ENCODE measurements around the gene COL5A2.
A peak's percentile ranks its signal among the peaks of the same experiment; 100 is the strongest.

The COL5A2 gene

GRCh38 chr2:189048189-189048588 is 131.4 kb downstream of the COL5A2 start:
- no peak for DNase-seq (ENCODE audit: low spot score)

GRCh38 chr2:189047171-189047888 is 132.2 kb downstream of the COL5A2 start:
- DNase-seq (ENCODE audit: low spot score): no peak

- no peak for DNase-seq (ENCODE audit: low spot score)
Observed at GRCh38 chr2:189046320-189046719, 133.2 kb downstream of the COL5A2 start.

- no peak for DNase-seq (ENCODE audit: low spot score)
Observed at GRCh38 chr2:189045836-189046235, 133.7 kb downstream of the COL5A2 start.

GRCh38 chr2:189037518-189037917 is 142.0 kb downstream of the COL5A2 start:
- DNase-seq (ENCODE audit: low spot score): peak; percentile 5

- DNase-seq (ENCODE audit: low spot score): no peak
Observed at GRCh38 chr2:189024901-189025618, 154.5 kb downstream of the COL5A2 start.

GRCh38 chr2:189022492-189022891 is 157.1 kb downstream of the COL5A2 start:
- no peak for DNase-seq (ENCODE audit: low spot score)

- DNase-seq (ENCODE audit: low spot score): no peak
Observed at GRCh38 chr2:189022053-189022481, 157.5 kb downstream of the COL5A2 start.

- DNase-seq (ENCODE audit: low spot score): no peak
Observed at GRCh38 chr2:189020179-189020578, 159.4 kb downstream of the COL5A2 start.

- DNase-seq (ENCODE audit: low spot score): no peak
Observed at GRCh38 chr2:189018631-189019030, 160.9 kb downstream of the COL5A2 start.

- no peak for DNase-seq (ENCODE audit: low spot score)
Observed at GRCh38 chr2:189016311-189016861, 163.2 kb downstream of the COL5A2 start.

GRCh38 chr2:189015359-189015758 is 164.2 kb downstream of the COL5A2 start:
- no peak for DNase-seq (ENCODE audit: low spot score)

GRCh38 chr2:189014449-189015138 is 165.0 kb downstream of the COL5A2 start:
- DNase-seq (ENCODE audit: low spot score): no peak

GRCh38 chr2:189013671-189014448 is 165.7 kb downstream of the COL5A2 start:
- no peak for DNase-seq (ENCODE audit: low spot score)

- no peak for DNase-seq (ENCODE audit: low spot score)
Observed at GRCh38 chr2:189013031-189013430, 166.5 kb downstream of the COL5A2 start.

- no peak for DNase-seq (ENCODE audit: low spot score)
Observed at GRCh38 chr2:189012351-189012750, 167.2 kb downstream of the COL5A2 start.

- DNase-seq (ENCODE audit: low spot score): no peak
Observed at GRCh38 chr2:189010536-189010935, 169.0 kb downstream of the COL5A2 start.

GRCh38 chr2:189008555-189009262 is 170.9 kb downstream of the COL5A2 start:
- DNase-seq (ENCODE audit: low spot score): no peak

GRCh38 chr2:189002079-189002478 is 177.5 kb downstream of the COL5A2 start:
- DNase-seq (ENCODE audit: low spot score): peak; percentile 66

GRCh38 chr2:189000221-189000620 is 179.3 kb downstream of the COL5A2 start:
- DNase-seq (ENCODE audit: low spot score): no peak

GRCh38 chr2:188997263-188997662 is 182.3 kb downstream of the COL5A2 start:
- no peak for DNase-seq (ENCODE audit: low spot score)
